NCI-H2196 treated with DMSO at 0.1 percent for 48 hours (cell line): ENCODE results near the gene RPL18.
A peak's percentile ranks its signal among the peaks of the same experiment; 100 is the strongest.
"Not testable (repeated sequence)": the region's sequence is repeated elsewhere in the genome, so short reads cannot be mapped to it uniquely, and the experiment has no call there.

Experiments used
- DNase-seq: peaks from one replicate; lab custom pipeline; 2025; ENCODE audit not compliant: unreplicated experiment; lab: John Stamatoyannopoulos, UW

Gene RPL18

DNA sequence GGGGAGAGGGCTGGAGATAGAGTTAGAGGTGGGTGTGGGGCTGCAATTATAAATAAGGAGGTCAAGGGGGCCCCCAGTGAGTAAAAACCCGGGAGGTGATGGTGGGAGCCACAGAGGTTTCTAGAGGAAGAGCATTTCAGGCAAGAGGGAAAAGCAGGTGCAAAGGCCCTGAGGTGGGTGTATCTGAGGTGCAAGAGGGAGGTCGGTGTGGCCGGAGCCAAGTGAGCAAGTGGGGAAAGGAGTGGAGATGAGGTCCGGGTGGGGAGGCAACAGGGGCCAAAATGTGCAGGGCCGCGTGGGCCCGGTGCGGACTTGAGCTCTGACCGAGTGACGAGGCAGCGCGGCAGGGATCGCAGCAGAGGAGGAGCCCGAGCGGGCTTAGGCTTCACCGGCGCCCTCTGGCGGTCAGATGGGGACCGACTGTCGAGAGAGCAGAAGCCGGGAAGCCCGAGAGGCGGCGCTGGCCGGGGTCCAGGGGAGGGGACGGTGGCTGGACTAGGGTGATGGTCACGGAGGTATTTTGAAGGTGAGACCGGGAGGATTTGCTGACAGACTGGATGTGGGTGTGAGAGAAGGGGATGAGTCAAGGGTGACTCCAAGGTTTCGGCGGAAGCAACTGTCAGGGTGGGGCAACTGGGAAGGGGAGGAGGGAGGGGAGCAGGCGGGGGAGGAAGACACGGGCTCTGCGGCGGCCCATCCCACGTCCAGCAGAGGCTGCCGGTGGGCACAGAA lies 30.1 kb downstream of the RPL18 start:
- peak; percentile 70 for DNase-seq

DNA sequence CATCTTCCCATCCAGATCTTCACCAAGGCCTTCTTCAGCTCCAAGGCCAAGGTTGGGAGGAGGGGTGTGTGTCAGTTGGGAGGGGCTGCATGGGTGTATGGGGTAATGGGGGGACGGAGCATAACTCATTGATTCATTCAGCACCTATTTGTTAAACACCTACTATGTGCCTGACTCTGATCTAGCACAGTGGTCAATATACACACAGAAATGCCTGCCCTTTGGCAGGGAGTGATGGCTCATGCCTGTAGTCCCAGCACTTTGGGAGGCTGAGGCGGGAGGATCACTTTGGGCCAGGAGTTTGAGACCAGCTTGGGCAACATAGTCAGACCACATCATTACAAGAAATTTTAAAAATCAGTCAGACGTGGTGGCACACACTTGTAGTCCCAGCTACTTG lies 31.6 kb downstream of the RPL18 start:
- DNase-seq: no peak

DNA sequence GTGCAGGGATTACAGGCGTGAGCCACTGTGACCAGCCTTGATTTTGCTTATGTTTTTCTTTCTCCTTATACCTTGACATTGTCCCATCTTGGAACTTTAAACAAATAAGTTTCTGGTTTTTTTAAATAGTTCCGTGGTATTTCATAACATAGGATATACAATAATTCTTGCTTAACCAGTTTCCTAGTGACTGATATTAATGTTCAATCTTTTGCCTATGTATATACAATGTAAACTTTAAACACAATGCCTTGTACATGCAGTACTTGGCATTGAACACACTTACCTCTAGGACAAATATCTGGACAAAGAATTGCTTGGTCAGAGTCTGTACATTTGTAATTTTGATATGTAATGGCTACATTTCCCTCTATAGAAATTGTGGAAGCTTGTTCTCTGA lies 36.8 kb downstream of the RPL18 start:
- DNase-seq: no peak

DNA sequence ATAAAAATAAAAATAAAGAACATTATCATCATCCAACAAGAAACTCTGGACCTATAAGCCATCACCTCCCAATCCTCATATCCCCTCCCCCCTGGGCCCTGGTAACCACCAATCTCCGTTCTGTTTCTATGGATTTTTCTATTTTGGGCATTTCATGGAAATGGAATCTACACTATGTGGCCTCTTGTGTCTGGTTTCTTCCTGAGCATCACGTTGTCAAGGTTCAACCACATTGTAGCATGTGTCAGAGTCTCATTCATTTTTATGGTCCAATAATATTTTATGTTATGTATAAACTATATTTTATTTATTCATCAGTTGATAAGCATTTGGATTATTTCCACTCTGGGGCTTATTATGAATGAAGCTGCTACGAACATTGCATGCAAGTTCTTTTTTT lies 40.1 kb downstream of the RPL18 start:
- DNase-seq: no peak

DNA sequence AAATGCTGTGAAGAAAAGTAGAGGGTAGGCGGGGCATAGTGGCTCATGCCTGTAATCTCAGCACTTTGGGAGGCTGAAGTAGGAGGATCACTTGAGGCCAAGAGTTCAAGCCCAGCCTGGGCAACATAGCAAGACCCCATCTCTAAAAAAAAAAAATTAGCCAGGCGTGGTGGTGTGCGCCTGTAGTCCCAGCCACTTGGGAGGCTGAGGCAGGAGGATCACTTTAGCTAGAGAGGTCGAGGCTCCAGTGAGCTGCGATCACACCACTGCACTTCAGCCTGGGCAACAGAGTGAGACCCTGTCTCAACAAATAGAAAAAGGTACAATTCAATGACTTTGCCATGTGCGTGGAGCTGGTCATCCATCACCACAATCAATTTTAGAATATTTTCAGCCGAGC lies 41.1 kb downstream of the RPL18 start:
- DNase-seq: not testable (repeated sequence)

DNA sequence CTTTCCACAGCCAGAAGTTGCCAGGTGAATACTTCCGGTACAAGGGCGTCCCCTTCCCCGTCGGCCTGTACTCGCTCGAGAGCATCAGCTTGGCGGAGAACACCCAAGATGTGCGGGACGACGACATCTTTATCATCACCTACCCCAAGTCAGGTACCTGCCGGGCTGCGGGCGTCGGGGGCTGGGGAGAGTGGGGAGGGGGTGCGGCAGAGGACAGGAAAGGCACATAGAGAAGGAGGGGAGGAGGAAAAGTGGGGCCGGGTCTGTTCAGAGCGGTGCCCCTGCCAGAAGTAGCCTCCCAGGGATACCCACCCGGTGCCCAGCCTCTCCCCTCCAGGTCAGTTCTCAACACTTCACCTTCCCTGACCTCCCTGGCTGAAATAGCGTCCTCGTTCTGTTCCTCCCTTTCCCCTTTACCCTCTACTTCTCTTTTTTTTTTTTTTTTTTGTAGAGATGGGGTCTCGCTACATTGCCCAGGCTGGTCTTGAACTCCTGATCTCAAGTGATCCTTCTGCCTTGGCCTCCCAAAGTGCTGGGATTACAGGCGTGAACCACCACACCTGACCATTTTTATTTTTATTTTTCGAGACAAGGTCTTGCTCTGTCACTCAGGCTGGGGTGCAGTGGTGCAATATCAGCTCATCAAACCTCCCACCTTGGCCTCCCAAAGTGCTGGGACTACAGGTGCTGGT lies 42.9 kb downstream of the RPL18 start:
- no peak for DNase-seq

DNA sequence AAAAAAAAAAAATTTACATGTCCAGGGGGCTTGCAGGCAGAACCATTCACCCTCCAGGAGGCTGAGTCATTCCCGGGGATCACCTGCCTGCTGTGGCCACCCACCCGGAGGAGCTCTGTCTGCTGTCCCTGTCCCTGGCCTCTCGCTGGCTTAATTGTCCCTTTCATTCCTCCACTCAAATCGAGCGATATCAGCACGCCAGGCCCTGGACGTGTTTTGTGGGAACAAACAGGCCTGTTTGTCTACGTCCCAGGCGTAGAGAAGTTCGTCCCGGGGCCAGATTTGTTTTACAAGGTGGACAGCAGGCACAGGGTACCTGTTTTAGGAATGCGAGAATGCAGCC lies 45.8 kb downstream of the RPL18 start:
- DNase-seq: no peak

DNA sequence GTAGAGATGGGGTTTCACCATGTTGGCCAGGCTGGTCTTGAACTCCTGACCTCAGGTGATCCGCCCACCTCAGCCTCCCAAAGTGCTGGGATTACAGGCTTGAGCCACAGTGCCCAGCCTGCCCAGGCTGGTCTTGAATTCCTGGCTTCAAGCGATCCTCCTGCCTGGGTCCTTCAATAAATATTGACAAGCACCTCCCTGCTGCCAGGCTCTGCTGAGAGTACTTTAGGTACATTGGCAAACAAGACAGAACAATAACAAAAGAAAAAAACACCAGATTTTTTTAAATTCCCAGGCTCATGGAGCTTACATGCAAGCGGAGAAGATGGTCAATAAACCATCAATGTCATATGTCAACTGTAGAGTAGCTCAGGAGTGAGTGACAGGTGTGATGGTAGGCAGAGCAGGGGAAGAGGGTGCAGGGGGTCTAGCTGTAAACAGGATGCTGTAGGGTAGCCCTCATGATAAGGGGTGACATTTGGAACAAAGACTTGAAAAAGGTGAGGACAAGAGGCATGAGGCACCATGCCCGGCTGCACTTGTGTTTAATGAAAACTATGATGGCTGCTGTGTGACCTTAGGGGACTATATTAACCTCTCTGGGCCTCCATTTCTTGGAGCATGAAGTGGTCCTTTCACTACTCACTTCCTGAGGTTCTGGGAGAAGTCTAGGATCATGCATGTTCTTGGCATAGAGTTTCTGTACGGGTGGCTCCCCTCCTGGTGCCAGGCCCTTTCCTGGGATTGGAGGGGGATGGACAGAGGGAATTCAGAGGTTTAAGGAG lies 47.4 kb downstream of the RPL18 start:
- peak; percentile 53 for DNase-seq

DNA sequence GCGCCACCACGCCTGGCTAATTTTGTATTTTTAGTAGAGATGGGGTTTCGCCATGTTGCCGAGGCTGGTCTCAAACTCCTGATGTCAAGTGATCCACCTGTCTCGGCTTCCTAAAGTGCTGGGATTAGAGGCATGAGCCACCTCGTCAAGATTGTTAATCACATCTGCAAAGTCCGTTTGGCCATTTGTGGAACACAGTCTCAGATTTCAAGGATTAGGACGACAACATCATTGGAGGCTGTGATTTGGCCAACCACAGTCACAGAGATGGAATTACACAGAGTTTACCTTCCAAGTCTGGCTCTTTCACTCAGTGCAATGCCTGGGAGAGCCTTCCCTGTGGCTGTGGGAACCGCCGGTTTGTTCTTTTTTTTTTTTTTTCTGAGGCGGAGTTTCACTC lies 49.2 kb downstream of the RPL18 start:
- DNase-seq: peak; percentile 46

DNA sequence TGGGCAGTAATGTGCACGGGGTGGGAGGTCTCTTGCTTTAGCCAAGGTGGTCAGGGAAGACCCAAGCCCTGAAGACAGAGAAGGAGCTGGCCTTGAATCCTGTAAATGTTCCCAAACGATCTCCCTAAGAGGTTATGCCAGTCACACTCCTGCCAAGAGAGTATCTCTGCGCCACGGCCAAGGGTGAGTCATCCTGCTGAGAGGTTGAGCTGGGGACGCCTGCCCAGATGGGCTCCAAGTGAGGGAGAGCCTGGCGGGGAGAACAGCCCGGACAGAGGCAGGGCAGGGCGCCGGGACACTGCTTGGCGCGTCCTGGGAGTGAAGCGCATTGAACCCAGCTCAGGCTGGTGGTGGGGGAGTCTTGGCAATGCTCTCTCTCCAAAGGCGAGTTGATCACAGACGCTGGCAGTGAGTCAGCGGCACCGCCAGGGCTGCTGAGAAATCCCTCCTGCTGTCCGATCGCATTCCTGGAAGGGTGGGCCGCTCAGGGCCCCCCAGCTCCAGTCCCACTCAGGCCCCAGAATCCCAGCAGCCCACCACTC lies 50.6 kb downstream of the RPL18 start:
- peak; percentile 80 for DNase-seq
